Naive B cell (primary cell): Measurements from ENCODE around the gene ASPG. TPM values are rescaled to one million over a fixed set of nuclear protein-coding genes. Genes with fewer than 3 reads are reported as not detected.

ENCODE experiments used
- ATAC-seq, 2 donors: fragments of 150-1000 bp; cut with Tn5 transposase; 2 replicates each; pipeline ENCODE4 v1.10.0; 2021; ENCODE audit warnings: low read depth in 2 of 2, mild to moderate bottlenecking in 2 of 2, moderate library complexity in 2 of 2
- DNase-seq: peaks from one replicate; pipeline ENCODE4 v3.0.0; 2022
- H3K27ac Mint-ChIP-seq, 6 donors: one replicate each; pipeline ENCODE4 v1.8.0; 2020 to 2022; ENCODE audit warnings: mild to moderate bottlenecking in 6 of 6, mixed read lengths in 6 of 6, moderate library complexity in 5 of 6, inconsistent platforms in 2 of 6
- H3K27me3 Mint-ChIP-seq, 3 donors: one replicate each; pipeline ENCODE4 v1.8.0; 2021 to 2022; ENCODE audit warnings: mixed read lengths in 3 of 3, mild to moderate bottlenecking in 1 of 3
- H3K36me3 Mint-ChIP-seq, 2 donors: one replicate each; pipeline ENCODE4 v1.8.0; 2020 to 2022; ENCODE audit warnings: mixed read lengths in 2 of 2, inconsistent platforms in 1 of 2, mild to moderate bottlenecking in 1 of 2
- H3K4me1 Mint-ChIP-seq, 3 donors: one replicate each; pipeline ENCODE4 v1.8.0; 2020 to 2022; ENCODE audit warnings: mixed read lengths in 3 of 3, inconsistent platforms in 1 of 3, mild to moderate bottlenecking in 1 of 3, moderate library complexity in 1 of 3
- H3K4me3 Mint-ChIP-seq, 8 donors: one replicate each; pipeline ENCODE4 v1.8.0; 2020 to 2022; ENCODE audit warnings: mild to moderate bottlenecking in 8 of 8, mixed read lengths in 8 of 8, moderate library complexity in 8 of 8, inconsistent platforms in 2 of 8
- H3K9me3 Mint-ChIP-seq, 7 donors: one replicate each; pipeline ENCODE4 v1.8.0; 2020 to 2022; ENCODE audit warnings: mixed read lengths in 7 of 7, mild to moderate bottlenecking in 5 of 7, inconsistent platforms in 2 of 7, moderate library complexity in 1 of 7
- polyA plus RNA-seq, 6 donors: library from polyadenylated mRNA; unstranded; fragments of 300-500 nt; fragmentation: Illumina TruSeq; gene quantifications; one replicate each; pipeline ENCODE4 v1.2.3, GENCODE V29; 2021; ENCODE audit warnings: low read depth in 6 of 6

Gene ASPG
- polyA plus RNA-seq, 6 donors from 2014 or later = not detected

- Mint-ChIP-seq H3K27me3 (peaks cover 29 to 36% (median 34%) of the 10 kb centered on the region in 3 donors), H3K4me1 (no peaks in the 10 kb centered on the region), H3K27ac (peak overlapping the region in 1 of 6 donors; percentile 38), H3K36me3 (no peaks in the 10 kb centered on the region), H3K4me3 (no peak overlapping the region), H3K9me3 (peaks cover 0 to 3% (median 0%) of the 10 kb centered on the region in 7 donors)
- ATAC-seq = no peak
- DNase-seq = no peak
Measured at GRCh38 chr14:104054222-104054905, 31.1 kb upstream of the ASPG start.

GRCh38 chr14:104062281-104062680 lies 23.2 kb upstream of the ASPG start:
- no peaks in the 10 kb centered on the region for H3K4me1 Mint-ChIP-seq
- H3K27ac Mint-ChIP-seq = no peak overlapping the region
- peaks cover 2 to 19% (median 12%) of the 10 kb centered on the region in 7 donors for H3K9me3 Mint-ChIP-seq
- peaks cover 49 to 58% (median 50%) of the 10 kb centered on the region in 3 donors for H3K27me3 Mint-ChIP-seq
- peaks cover 5 to 15% of the 10 kb centered on the region in 2 donors for H3K36me3 Mint-ChIP-seq
- ATAC-seq (no peak), DNase-seq (no peak)
- no peak overlapping the region for H3K4me3 Mint-ChIP-seq

GRCh38 chr14:104064003-104064402 lies 21.5 kb upstream of the ASPG start:
- no peak for DNase-seq
- Mint-ChIP-seq H3K4me1 (no peaks in the 10 kb centered on the region), H3K27ac (peak overlapping the region in 1 of 6 donors; percentile 43), H3K4me3 (peak overlapping the region in 2 of 8 donors; percentile 11 to 74), H3K36me3 (peaks cover 9 to 23% of the 10 kb centered on the region in 2 donors), H3K9me3 (peaks cover 5 to 27% (median 14%) of the 10 kb centered on the region in 7 donors), H3K27me3 (peaks cover 49 to 75% (median 64%) of the 10 kb centered on the region in 3 donors)
- ATAC-seq = no peak

- H3K27me3 Mint-ChIP-seq = peaks cover 38 to 85% (median 68%) of the 10 kb centered on the region in 3 donors
- no peak overlapping the region for H3K27ac Mint-ChIP-seq
Measured at GRCh38 chr14:104066279-104066678, 19.2 kb upstream of the ASPG start.

GRCh38 chr14:104066719-104067295 lies 18.7 kb upstream of the ASPG start:
- H3K36me3 Mint-ChIP-seq = peaks cover 9 to 23% of the 10 kb centered on the region in 2 donors
- no peak overlapping the region for H3K27ac Mint-ChIP-seq
- no peak for ATAC-seq
- peaks cover 34 to 80% (median 67%) of the 10 kb centered on the region in 3 donors for H3K27me3 Mint-ChIP-seq
- no peaks in the 10 kb centered on the region for H3K4me1 Mint-ChIP-seq
- H3K9me3 Mint-ChIP-seq = peaks cover 5 to 27% (median 14%) of the 10 kb centered on the region in 7 donors
- no peak for DNase-seq
- H3K4me3 Mint-ChIP-seq = no peak overlapping the region

More at GRCh38 chr14:104066279-104066678, 19.2 kb upstream of the ASPG start:
- ATAC-seq = no peak
- Mint-ChIP-seq H3K36me3 (peaks cover 9 to 23% of the 10 kb centered on the region in 2 donors), H3K4me1 (no peaks in the 10 kb centered on the region), H3K4me3 (no peak overlapping the region), H3K9me3 (peaks cover 5 to 27% (median 14%) of the 10 kb centered on the region in 7 donors)
- DNase-seq = no peak

- H3K27me3 Mint-ChIP-seq = peaks cover 28 to 62% (median 43%) of the 10 kb centered on the region in 3 donors
Measured at GRCh38 chr14:104069541-104069940, 16.0 kb upstream of the ASPG start.

GRCh38 chr14:104072586-104072985 lies 12.9 kb upstream of the ASPG start:
- ATAC-seq (no peak), DNase-seq (no peak)
- H3K4me3 Mint-ChIP-seq = peak overlapping the region in 1 of 8 donors; percentile 15
- H3K27ac Mint-ChIP-seq = no peak overlapping the region
- H3K4me1 Mint-ChIP-seq = no peaks in the 10 kb centered on the region
- peaks cover 9 to 23% (median 12%) of the 10 kb centered on the region in 7 donors for H3K9me3 Mint-ChIP-seq
- peaks cover 10 to 20% of the 10 kb centered on the region in 2 donors for H3K36me3 Mint-ChIP-seq
- H3K27me3 Mint-ChIP-seq = peaks cover 13 to 49% (median 40%) of the 10 kb centered on the region in 3 donors

More at GRCh38 chr14:104069541-104069940, 16.0 kb upstream of the ASPG start:
- H3K27ac Mint-ChIP-seq = no peak overlapping the region
- no peak overlapping the region for H3K4me3 Mint-ChIP-seq
- H3K36me3 Mint-ChIP-seq = peaks cover 17 to 31% of the 10 kb centered on the region in 2 donors
- peaks cover 14 to 45% (median 26%) of the 10 kb centered on the region in 7 donors for H3K9me3 Mint-ChIP-seq
- ATAC-seq = no peak
- H3K4me1 Mint-ChIP-seq = no peaks in the 10 kb centered on the region
- DNase-seq = no peak

GRCh38 chr14:104073764-104074163 lies 11.7 kb upstream of the ASPG start:
- DNase-seq (no peak), ATAC-seq (no peak)
- peaks cover 9 to 16% of the 10 kb centered on the region in 2 donors for H3K36me3 Mint-ChIP-seq
- H3K4me1 Mint-ChIP-seq = peaks cover 8 to 12% (median 10%) of the 10 kb centered on the region in 3 donors
- no peak overlapping the region for H3K4me3 Mint-ChIP-seq
- H3K9me3 Mint-ChIP-seq = peaks cover 8 to 18% (median 9%) of the 10 kb centered on the region in 7 donors
- H3K27ac Mint-ChIP-seq = no peak overlapping the region
- H3K27me3 Mint-ChIP-seq = peaks cover 13 to 39% (median 31%) of the 10 kb centered on the region in 3 donors

GRCh38 chr14:104075530-104076151 lies 9.9 kb upstream of the ASPG start:
- DNase-seq (no peak), ATAC-seq (no peak)
- peaks cover 9 to 16% of the 10 kb centered on the region in 2 donors for H3K36me3 Mint-ChIP-seq
- H3K4me3 Mint-ChIP-seq = no peak overlapping the region
- peaks cover 12 to 24% (median 15%) of the 10 kb centered on the region in 3 donors for H3K27me3 Mint-ChIP-seq
- peak overlapping the region in 1 of 6 donors; percentile 10 for H3K27ac Mint-ChIP-seq
- peaks cover 8 to 18% (median 9%) of the 10 kb centered on the region in 7 donors for H3K9me3 Mint-ChIP-seq
- H3K4me1 Mint-ChIP-seq = peaks cover 8 to 15% (median 10%) of the 10 kb centered on the region in 3 donors

GRCh38 chr14:104076743-104077142 lies 8.8 kb upstream of the ASPG start:
- H3K27me3 Mint-ChIP-seq = peaks cover 12 to 18% (median 15%) of the 10 kb centered on the region in 3 donors
- H3K4me3 Mint-ChIP-seq = no peak overlapping the region
- DNase-seq (no peak), ATAC-seq (no peak)
- H3K9me3 Mint-ChIP-seq = peaks cover 8 to 18% (median 9%) of the 10 kb centered on the region in 7 donors
- H3K4me1 Mint-ChIP-seq = peaks cover 8 to 15% (median 10%) of the 10 kb centered on the region in 3 donors
- no peak overlapping the region for H3K27ac Mint-ChIP-seq
- H3K36me3 Mint-ChIP-seq = peaks cover 9 to 16% of the 10 kb centered on the region in 2 donors

- H3K4me1 Mint-ChIP-seq = peaks cover 8 to 15% (median 10%) of the 10 kb centered on the region in 3 donors
- H3K9me3 Mint-ChIP-seq = peaks cover 4 to 11% (median 7%) of the 10 kb centered on the region in 7 donors
- ATAC-seq = peak; percentile 96 to 97
- peak; percentile 80 for DNase-seq
- H3K36me3 Mint-ChIP-seq = peaks cover 9 to 11% of the 10 kb centered on the region in 2 donors
- H3K4me3 Mint-ChIP-seq = peak overlapping the region in 2 of 8 donors; percentile 3 to 61
- peaks cover 9 to 26% (median 22%) of the 10 kb centered on the region in 3 donors for H3K27me3 Mint-ChIP-seq
- H3K27ac Mint-ChIP-seq = peak overlapping the region in 3 of 6 donors; percentile 7 to 18 (median 18)
Measured at GRCh38 chr14:104078031-104078455, 7.5 kb upstream of the ASPG start.

GRCh38 chr14:104080376-104081260 lies 4.9 kb upstream of the ASPG start:
- H3K27me3 Mint-ChIP-seq = peaks cover 18 to 43% (median 20%) of the 10 kb centered on the region in 3 donors
- H3K9me3 Mint-ChIP-seq = no peaks in the 10 kb centered on the region
- DNase-seq (no peak), ATAC-seq (no peak)
- no peaks in the 10 kb centered on the region for H3K36me3 Mint-ChIP-seq
- peaks cover 10 to 15% (median 11%) of the 10 kb centered on the region in 3 donors for H3K4me1 Mint-ChIP-seq
- no peak overlapping the region for H3K27ac Mint-ChIP-seq
- no peak overlapping the region for H3K4me3 Mint-ChIP-seq
